BLaER1 (cell line): ENCODE results near the gene MTNR1B.

Experiments
- H3K27ac ChIP-seq: shearing (Covaris generic); formaldehyde crosslinking; 2 replicates; pipeline ENCODE4 v1.8.1; 2022
- H3K27me3 ChIP-seq: shearing (Covaris generic); formaldehyde crosslinking; 2 replicates; pipeline ENCODE4 v1.8.1; 2022
- H3K36me3 ChIP-seq: shearing (Covaris generic); formaldehyde crosslinking; 2 replicates; pipeline ENCODE4 v1.8.1; 2022
- H3K4me1 ChIP-seq: shearing (Covaris generic); formaldehyde crosslinking; 2 replicates; pipeline ENCODE4 v1.8.1; 2022
- H3K4me2 ChIP-seq: shearing (Covaris generic); formaldehyde crosslinking; 2 replicates; pipeline ENCODE4 v1.8.1; 2022
- H3K4me3 ChIP-seq: shearing (Covaris generic); formaldehyde crosslinking; 2 replicates; pipeline ENCODE4 v1.8.1; 2022
- H3K9ac ChIP-seq: shearing (Covaris generic); formaldehyde crosslinking; 2 replicates; pipeline ENCODE4 v1.8.1; 2022
- H3K9me3 ChIP-seq: shearing (Covaris generic); formaldehyde crosslinking; 2 replicates; pipeline ENCODE4 v1.8.1; 2022
- H4K20me1 ChIP-seq: shearing (Covaris generic); formaldehyde crosslinking; 2 replicates; pipeline ENCODE4 v1.8.1; 2022
- Cebpa-rat ChIP-seq: shearing (Covaris generic); IDR thresholded peaks from 2 replicates; pipeline ENCODE4 v1.8.1; 2022

The MTNR1B gene

GRCh38 chr11:93000511-93001476, 31.3 kb downstream of the MTNR1B start:
- no peak overlapping the region for H3K4me2 ChIP-seq
- H3K36me3 ChIP-seq: no peaks in the 10 kb centered on the region
- no peak overlapping the region for H3K27ac ChIP-seq
- no peaks in the 10 kb centered on the region for H3K4me1 ChIP-seq
- H3K9me3 ChIP-seq: no peaks in the 10 kb centered on the region
- H4K20me1 ChIP-seq: no peaks in the 10 kb centered on the region
- H3K4me3 ChIP-seq: no peak overlapping the region
- H3K9ac ChIP-seq: no peak overlapping the region
- no peak for TF ChIP-seq Cebpa-rat
- H3K27me3 ChIP-seq: no peaks in the 10 kb centered on the region

- H3K4me2 ChIP-seq: no peak overlapping the region
These were observed 32.4 kb downstream of the MTNR1B start for GRCh38 chr11:93001806-93002205.

GRCh38 chr11:93002380-93002779, 32.9 kb downstream of the MTNR1B start:
- H4K20me1 ChIP-seq: no peaks in the 10 kb centered on the region
- H3K27ac ChIP-seq: no peak overlapping the region
- H3K9me3 ChIP-seq: 0 out of 2 replicates have a peak, but pooled peaks cover under 1% of the 10 kb centered on the region
- no peaks in the 10 kb centered on the region for H3K4me1 ChIP-seq
- H3K4me3 ChIP-seq: no peak overlapping the region
- no peak for TF ChIP-seq Cebpa-rat
- no peaks in the 10 kb centered on the region for H3K36me3 ChIP-seq
- no peaks in the 10 kb centered on the region for H3K27me3 ChIP-seq
- no peak overlapping the region for H3K9ac ChIP-seq
- no peak overlapping the region for H3K4me2 ChIP-seq

More at GRCh38 chr11:93001806-93002205, 32.4 kb downstream of the MTNR1B start:
- Histone ChIP-seq H3K27me3 (no peaks in the 10 kb centered on the region), H3K4me3 (no peak overlapping the region), H3K9ac (no peak overlapping the region), H3K36me3 (no peaks in the 10 kb centered on the region), H3K4me1 (no peaks in the 10 kb centered on the region), H3K9me3 (no peaks in the 10 kb centered on the region), H3K27ac (no peak overlapping the region), H4K20me1 (no peaks in the 10 kb centered on the region)
- TF ChIP-seq Cebpa-rat: no peak

DNA sequence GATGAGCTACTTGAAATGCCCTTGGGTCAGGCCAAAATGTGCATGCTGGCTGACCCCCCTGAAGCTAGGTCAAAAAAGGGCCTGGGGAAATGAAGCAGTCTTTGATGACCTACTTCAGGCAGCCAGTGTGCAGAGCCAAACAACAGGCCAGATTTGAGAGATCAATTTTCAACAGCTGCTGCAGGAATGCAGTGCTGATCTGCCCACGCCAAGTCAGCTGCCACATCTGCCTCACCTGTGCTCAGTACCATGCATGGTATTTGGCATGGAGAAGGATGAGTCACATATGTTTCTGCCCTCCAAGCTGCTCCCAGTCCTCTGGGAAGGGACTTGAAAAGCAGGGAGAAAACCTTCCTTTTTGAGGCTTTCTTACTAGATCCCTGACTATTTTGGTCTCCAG, 35.8 kb downstream of the MTNR1B start:
- no peak overlapping the region for H3K4me2 ChIP-seq
- no peaks in the 10 kb centered on the region for H3K36me3 ChIP-seq
- no peak overlapping the region for H3K9ac ChIP-seq
- H4K20me1 ChIP-seq: no peaks in the 10 kb centered on the region
- TF ChIP-seq Cebpa-rat: no peak
- H3K27ac ChIP-seq: no peak overlapping the region
- 0 out of 2 replicates have a peak, but pooled peaks cover 3% of the 10 kb centered on the region for H3K9me3 ChIP-seq
- no peaks in the 10 kb centered on the region for H3K27me3 ChIP-seq
- no peaks in the 10 kb centered on the region for H3K4me1 ChIP-seq
- H3K4me3 ChIP-seq: no peak overlapping the region

- no peak overlapping the region for H3K4me2 ChIP-seq
- no peak for TF ChIP-seq Cebpa-rat
- H4K20me1 ChIP-seq: no peaks in the 10 kb centered on the region
- H3K4me3 ChIP-seq: no peak overlapping the region
- H3K27ac ChIP-seq: no peak overlapping the region
- H3K4me1 ChIP-seq: no peaks in the 10 kb centered on the region
- no peak overlapping the region for H3K9ac ChIP-seq
- H3K27me3 ChIP-seq: no peaks in the 10 kb centered on the region
- no peaks in the 10 kb centered on the region for H3K36me3 ChIP-seq
- 0 out of 2 replicates have a peak, but pooled peaks cover 4% of the 10 kb centered on the region for H3K9me3 ChIP-seq
These were observed 44.2 kb downstream of the MTNR1B start for GRCh38 chr11:93013646-93014045.

- H3K4me1 ChIP-seq: 0 out of 2 replicates have a peak, but pooled peaks cover 6% of the 10 kb centered on the region
- TF ChIP-seq Cebpa-rat: no peak
- H3K27me3 ChIP-seq: no peaks in the 10 kb centered on the region
- H3K4me2 ChIP-seq: no peak overlapping the region
- no peaks in the 10 kb centered on the region for H3K36me3 ChIP-seq
- H3K9me3 ChIP-seq: 0 out of 2 replicates have a peak, but pooled peaks cover 4% of the 10 kb centered on the region
- H4K20me1 ChIP-seq: no peaks in the 10 kb centered on the region
- H3K4me3 ChIP-seq: no peak overlapping the region
- H3K27ac ChIP-seq: no peak overlapping the region
- H3K9ac ChIP-seq: no peak overlapping the region
These were observed 47.1 kb downstream of the MTNR1B start for GRCh38 chr11:93016595-93016994.

GRCh38 chr11:93017821-93018690, 48.6 kb downstream of the MTNR1B start:
- TF ChIP-seq Cebpa-rat: no peak
- Histone ChIP-seq H3K27ac (no peak overlapping the region), H3K9ac (no peak overlapping the region), H3K9me3 (0 out of 2 replicates have a peak, but pooled peaks cover 4% of the 10 kb centered on the region), H4K20me1 (no peaks in the 10 kb centered on the region), H3K27me3 (no peaks in the 10 kb centered on the region), H3K4me2 (no peak overlapping the region), H3K36me3 (no peaks in the 10 kb centered on the region), H3K4me1 (0 out of 2 replicates have a peak, but pooled peaks cover 6% of the 10 kb centered on the region), H3K4me3 (no peak overlapping the region)

DNA sequence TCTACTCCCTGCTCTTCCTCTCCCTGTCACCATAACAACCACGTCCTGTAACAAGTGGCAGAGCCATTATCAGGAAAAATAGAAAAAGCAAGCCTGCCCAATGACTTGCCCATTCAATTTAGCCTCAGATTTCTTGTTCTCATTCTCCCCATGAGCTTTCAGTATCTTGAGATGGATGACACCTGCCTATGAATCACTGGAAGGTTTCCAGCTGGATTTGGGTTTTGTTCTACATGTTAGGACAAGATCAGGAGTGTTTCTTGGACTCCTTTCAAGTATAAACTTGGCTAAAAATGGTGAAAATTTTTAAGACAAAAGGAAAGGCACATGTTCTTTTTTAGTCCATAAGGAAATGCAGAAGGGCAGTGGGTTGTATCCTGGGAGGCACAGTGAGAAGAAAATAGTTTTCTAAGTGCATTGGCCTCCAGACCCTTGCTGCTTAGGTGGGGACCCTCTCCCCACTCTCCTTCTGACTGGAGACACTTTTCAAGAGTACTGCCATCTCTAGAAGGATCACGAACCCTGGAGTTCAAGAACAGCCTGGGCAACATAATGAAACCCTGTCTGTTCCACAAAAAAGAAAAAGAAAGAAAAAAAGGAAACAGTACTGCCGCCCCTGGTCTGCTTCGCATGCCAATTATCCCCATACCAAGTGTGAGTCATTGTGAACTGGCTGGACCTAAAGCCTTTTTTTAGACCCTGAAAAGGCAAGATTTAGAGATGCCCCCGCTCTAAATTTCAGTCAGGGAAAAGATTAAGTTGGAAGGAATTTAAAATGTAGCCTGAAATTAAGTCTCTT, 51.0 kb downstream of the MTNR1B start:
- H4K20me1 ChIP-seq: no peaks in the 10 kb centered on the region
- no peaks in the 10 kb centered on the region for H3K36me3 ChIP-seq
- 0 out of 2 replicates have a peak, but pooled peaks cover 4% of the 10 kb centered on the region for H3K9me3 ChIP-seq
- no peak for TF ChIP-seq Cebpa-rat
- H3K4me3 ChIP-seq: no peak overlapping the region
- no peak overlapping the region for H3K9ac ChIP-seq
- no peak overlapping the region for H3K27ac ChIP-seq
- H3K27me3 ChIP-seq: no peaks in the 10 kb centered on the region
- no peak overlapping the region for H3K4me2 ChIP-seq
- H3K4me1 ChIP-seq: peaks cover 6% of the 10 kb centered on the region; the same call in 1 of the 2 replicates

DNA sequence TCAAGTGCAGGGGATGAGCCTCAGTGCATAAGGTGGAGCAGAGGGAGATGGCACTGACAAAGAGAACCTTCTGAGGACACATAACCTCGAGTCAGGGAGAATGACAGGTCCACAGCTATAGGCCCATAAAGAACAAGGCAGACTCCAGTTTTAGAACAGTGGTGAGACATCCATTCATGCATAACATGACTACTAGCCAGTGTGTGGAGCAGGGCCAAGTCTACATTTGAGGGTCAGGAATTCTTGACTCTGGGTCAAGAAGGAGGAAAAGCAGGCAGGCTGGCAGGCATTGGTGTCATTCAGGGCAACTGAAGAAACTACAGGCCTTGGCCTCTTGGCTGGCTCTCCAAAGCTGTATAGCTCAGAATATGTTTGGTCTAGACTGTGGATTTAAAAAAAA, 54.9 kb downstream of the MTNR1B start:
- Histone ChIP-seq H3K9me3 (no peaks in the 10 kb centered on the region), H3K4me3 (no peak overlapping the region), H3K4me1 (peaks cover 6% of the 10 kb centered on the region; the same call in 1 of the 2 replicates), H3K4me2 (no peak overlapping the region), H3K36me3 (no peaks in the 10 kb centered on the region), H3K27ac (no peak overlapping the region), H3K9ac (no peak overlapping the region), H4K20me1 (no peaks in the 10 kb centered on the region), H3K27me3 (no peaks in the 10 kb centered on the region)
- no peak for TF ChIP-seq Cebpa-rat
